ENCODE data around the gene HNRNPF.
"Not testable (repeated sequence)": the region's sequence is repeated elsewhere in the genome, so short reads cannot be mapped to it uniquely, and the experiment has no call there.

Gene HNRNPF

DNA sequence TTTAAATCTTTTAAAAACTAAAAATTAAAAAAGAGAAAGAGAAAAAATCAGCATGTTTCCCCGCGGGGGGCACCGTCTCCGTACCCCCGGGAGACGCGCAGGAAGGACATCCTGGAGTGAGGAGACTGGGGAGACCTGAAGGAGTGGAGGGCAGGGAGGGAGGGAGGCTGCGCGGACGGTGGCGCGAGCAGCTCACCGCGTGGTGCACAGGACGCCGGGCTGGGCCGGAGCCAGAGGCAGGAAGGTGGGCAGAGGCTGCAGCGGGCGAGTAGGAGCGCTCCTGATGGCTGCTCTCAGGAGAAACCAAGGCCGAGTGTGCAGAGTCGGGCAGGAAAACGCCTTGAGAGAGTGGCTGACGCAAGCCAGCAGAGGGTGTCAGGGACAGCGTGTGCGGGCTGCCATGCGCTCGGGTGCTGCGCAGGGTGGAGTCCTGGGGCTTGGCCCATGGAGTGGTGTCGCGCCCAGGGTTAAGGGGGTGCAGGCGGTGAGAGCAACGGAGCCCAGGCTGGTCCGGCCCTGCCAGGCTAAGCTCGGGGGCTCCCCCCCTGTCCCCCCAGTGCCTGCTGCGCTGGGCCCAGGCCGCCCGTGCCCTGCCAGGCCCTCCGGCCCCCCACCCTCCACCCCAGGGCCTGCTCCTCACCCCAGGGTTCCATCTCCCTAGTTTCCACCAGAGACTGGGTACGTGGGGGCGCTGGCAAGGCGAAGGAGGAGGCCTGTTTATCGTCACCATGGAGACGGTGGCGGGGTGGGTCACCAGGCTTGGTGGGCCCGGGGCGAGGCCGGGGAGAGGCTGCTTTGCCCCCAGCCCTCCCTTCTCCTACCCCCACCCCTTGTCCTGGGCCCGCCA is 66.5 kb downstream of the HNRNPF start:
- DNase-seq, result no peak

DNA sequence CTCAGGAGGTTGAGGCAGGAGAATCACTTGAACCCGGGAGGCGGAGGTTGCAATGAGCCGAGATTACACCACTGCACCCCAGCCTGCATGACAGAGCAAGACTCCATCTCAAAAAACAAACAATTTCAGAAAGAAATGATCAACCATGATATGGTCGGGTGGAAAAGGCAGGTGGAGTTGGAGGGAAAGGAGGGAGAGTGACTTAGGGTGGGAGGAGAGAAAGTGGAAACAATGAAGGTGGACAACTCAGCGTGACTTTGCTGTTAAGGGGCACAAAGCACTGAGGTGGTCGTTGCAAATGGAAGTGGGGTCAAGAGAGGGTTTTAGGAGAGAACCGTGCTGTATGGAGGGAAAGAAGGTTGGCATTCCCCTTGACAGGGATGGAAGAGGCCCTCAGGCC is 67.5 kb downstream of the HNRNPF start:
- DNase-seq, result no peak

DNA sequence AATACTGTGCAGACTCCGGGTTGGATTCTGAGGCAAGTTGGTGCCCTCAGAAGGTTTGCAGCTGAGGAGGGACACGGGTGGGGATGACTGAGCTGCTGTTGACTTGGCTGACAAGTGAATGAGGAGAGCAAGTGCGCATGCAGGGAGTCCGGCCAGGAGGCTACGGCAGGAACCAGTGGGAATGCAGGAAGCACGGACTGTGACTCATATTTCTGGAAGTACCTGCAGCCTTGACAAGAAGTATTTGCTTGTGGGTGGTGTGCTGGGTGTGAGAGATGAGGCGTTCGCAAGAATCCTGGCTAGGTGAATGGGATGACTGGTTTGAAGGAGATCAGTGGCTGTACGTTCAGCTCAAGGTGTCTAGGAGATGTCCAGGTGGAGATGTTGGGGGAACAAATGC is 68.4 kb downstream of the HNRNPF start:
- no peak for DNase-seq

DNA sequence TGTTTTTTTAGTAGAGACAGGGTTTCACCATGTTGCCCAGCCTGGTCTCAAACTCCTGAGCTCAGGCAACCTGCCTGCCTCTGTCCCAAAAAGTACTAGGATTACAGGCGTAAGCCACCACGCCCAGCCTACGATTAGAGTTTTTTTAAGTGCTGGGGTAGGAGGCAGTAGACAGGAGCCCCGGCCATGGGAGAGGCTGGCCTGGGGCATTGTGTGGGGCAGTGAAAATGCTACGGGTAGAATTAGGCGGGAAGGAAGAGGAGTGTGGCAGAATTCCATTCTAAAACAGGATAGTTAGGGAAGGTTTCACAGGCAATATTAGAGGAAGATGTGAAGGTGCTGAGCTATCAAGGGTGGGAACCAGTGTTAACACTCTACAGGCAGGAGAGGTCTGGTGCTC is 68.9 kb downstream of the HNRNPF start:
- DNase-seq, result no peak

DNA sequence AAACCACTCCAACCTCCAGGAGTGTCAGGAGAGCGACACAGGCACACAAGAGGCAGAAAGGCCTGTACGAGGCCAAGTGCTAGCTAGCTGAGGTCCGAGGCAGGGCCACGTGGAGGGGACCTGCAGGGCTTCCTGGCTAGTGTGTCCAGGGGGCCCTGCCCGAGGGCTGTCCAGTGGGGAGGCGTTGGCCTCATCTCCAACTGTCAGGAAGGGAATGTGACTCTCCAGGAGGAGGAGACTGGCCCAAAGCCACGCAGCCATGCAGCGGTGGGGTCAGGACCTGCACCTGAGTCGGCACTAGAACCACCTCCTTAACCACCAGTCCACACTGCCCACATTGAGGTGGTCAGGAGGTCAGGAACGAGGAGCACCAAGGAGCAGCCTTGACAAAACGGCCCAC is 69.8 kb downstream of the HNRNPF start:
- DNase-seq, result no peak

DNA sequence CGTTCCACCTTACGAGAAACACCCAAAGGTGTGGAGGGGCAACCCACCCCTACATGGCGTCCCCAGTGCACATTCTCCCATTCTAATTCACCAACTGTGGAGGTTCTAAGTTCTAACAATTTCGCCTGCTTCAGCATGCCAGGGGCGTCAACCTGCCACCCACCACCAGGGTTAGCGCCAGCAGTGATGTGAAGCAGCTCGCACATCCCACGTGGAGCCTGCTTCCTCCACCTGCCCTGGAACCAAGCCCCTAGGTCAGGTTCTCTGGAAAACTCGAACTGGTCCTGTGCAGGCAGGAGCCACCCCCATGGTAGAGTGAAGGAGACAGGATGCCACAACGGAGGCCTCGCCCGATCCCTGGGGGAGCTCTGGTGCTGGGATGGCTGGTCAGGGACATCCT is 70.9 kb downstream of the HNRNPF start:
- no peak for DNase-seq

DNA sequence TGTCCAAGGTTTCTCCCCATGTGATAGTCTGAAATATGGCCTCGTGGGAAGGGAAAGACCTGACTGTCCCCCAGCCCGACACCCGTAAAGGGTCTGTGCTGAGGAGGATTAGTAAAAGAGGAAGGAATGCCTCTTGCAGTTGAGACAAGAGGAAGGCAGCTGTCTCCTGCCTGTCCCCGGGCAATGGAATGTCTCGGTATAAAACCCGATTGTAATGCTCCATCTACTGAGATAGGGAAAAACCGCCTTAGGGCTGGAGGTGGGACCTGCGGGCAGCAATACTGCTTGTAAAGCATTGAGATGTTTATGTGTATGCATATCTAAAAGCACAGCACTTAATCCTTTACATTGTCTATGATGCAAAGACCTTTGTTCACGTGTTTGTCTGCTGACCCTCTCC is 71.5 kb downstream of the HNRNPF start:
- DNase-seq, result not testable (repeated sequence)

DNA sequence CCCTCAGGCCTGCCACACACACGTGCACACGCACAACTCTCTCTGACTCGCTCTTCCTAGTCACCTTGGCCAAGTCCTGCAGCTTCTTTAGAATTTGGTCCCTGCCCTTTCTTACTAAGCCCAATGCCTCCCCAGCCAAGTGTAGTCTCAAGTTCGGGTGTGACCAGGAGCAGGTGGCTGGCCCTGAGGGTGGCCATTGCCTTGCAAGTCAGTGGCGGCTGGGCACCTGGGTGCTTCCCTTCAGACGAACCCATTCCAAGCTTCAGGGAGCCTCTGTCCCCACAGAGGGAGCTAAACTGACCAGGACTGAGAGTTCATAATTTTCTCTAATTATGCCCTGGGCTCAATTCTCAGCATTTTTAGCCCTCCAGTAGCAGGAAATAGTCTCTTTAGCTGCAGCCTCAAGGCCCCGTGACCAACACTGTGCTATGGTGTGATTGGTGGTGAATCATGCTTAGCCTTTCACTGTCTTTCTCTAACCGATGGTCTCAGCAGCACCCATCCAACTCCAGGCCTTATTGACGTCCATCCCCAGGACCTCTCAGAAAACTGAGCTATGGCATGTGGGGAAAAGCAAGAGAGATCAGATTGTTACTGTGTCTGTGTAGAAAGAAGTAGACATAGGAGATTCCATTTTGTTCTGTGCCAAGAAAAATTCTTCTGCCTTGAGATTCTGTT is 72.2 kb downstream of the HNRNPF start:
- DNase-seq, result no peak

DNA sequence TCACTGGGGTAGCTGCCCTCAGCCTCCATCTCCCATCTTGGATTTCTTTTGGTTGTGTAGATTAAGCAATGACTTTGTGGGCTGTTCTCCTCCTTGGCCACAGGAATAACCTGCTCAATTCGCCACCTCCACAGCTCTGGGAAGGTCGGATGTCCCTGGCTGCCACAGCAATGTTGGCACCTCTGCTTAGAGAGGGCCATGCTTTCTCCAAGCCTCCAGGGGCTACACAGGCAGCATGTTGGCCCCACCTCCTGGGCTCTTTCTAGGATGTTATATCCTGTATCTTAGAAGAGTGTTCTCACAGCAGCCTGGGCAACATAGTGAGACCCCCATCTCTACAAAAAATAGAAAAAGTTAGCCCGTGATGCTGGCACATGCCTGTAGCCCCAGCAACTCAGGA is 72.9 kb downstream of the HNRNPF start:
- no peak for DNase-seq
